H7 (cell line): ENCODE measurements around the gene AMER3. TPM values are rescaled to one million over a fixed set of nuclear protein-coding genes. Genes with fewer than 3 reads are reported as not detected.

ENCODE experiments used
- DNase-seq: peaks from one replicate; pipeline ENCODE4 v3.0.0; 2012
- H3K27me3 ChIP-seq: 2 replicates; pipeline ENCODE4 v1.6.0; 2011; ENCODE audit warnings: mild to moderate bottlenecking, low read length; ENCODE audit not compliant: control insufficient read depth, insufficient read depth
- H3K36me3 ChIP-seq: replicated peaks from 2 replicates; pipeline ENCODE4 v1.5.1; 2011; ENCODE audit warnings: low read length; ENCODE audit not compliant: control insufficient read depth, insufficient read depth
- H3K4me3 ChIP-seq: 2 replicates; pipeline ENCODE4 v1.5.1; 2011; ENCODE audit warnings: low read depth, mild to moderate bottlenecking, control low read depth, low read length, moderate library complexity; ENCODE audit not compliant: insufficient read depth
- total RNA-seq: library from RNA; depleted of rRNA; stranded (reverse); fragments of >200 nt; shearing (Covaris generic); gene quantifications from 2 replicates; pipeline ENCODE4 v1.2.3, GENCODE V29; 2014; rRNA removed

The AMER3 gene
- total RNA-seq, 1 experiment from 2014 or later = 0.14 TPM

DNA sequence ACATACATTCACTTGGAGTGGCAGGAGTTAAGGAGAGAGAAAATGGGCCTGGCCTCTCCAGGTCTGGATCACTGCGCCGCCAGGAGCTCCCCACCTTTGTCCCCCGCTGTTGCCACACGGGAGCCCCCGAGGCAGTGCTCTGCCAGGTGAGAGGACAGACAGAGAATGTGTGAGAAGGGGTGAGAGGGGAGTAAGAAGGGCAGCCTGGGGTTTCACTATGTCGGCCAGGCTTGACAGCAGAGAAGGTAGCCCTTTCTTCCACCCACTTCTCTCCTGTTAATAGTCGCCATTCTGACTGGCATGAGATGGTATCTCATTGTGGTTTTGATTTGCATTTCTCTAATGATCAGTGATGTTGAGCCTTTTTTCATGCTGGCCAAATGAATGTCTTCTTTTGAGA, 55.1 kb downstream of the AMER3 start:
- peak; percentile 26 for DNase-seq
- Histone ChIP-seq H3K27me3 (no peaks in the 10 kb centered on the region), H3K36me3 (no peaks in the 10 kb centered on the region), H3K4me3 (no peak overlapping the region)

DNA sequence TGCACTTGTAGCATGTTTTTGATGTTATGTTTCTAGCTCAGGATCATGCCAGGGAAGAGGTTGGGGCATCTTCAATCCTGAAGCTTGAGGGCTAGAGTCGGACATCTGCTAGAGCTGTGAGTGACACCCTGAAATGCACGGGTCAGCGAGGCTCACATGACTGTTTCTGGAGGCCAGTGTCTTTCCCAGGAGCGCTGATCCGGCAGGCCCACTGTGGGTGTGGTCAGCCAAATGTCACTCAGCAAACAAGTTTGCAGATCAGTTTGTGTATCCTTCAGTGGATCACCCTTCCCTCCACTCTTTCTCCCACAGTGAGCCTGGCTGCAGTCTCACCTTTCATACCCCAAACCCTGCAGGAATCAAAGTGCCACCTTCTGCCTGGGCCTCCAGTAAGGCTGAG, 58.4 kb downstream of the AMER3 start:
- Histone ChIP-seq H3K36me3 (no peaks in the 10 kb centered on the region), H3K27me3 (no peaks in the 10 kb centered on the region), H3K4me3 (no peak overlapping the region)
- peak; percentile 13 for DNase-seq

DNA sequence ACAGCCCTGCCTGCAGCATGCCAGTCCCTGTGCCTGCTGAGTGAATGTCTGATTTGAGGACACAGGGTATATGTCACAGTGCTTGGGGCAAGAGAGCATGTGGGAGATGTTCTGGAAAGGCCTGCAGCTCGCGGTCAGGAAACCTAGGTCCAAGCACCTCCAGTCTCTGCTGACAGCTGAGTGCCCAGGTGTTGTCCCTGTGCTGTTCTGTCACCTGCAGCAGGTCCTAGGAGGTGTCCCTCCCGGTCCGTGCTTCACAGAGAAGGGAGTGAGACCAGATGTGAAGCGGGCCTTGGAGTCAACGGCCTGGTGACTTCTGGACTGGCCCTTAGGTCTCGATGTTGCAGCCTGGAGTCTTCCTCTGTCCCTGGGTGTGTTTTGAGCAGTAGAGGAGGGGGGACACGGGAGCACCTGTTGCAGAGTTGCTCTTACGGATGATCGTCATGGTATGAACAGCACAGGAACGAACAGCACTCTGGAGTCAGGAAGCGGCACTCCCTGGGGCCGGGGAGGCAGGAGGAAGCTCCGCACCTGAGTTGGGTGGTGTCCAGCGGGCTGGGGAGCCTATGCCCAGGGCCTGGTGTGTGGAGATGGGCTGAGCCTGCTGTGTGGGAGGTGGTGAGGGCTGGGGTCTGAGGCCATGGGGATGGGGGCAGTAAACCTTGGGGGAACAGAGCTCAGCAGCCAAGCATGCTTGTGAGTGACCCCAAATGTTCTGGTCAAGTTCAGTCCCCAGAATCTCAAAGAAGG, 59.8 kb downstream of the AMER3 start:
- DNase-seq = peak; percentile 11
- Histone ChIP-seq H3K36me3 (no peaks in the 10 kb centered on the region), H3K27me3 (no peaks in the 10 kb centered on the region), H3K4me3 (no peak overlapping the region)

Other genes starting within 250 kb of the AMER3 start
- 0.07 TPM in 2 replicates for gene POTEI, start 246.2 kb upstream of the AMER3 start, total RNA-seq
- not detected in 2 replicates for gene CFC1B, start 234.3 kb upstream of the AMER3 start, total RNA-seq
- gene CFC1, start 156.0 kb upstream of the AMER3 start, total RNA-seq = 0.30 and 0.52 TPM in 2 replicates
- not detected in 2 replicates for gene POTEJ, start 144.1 kb upstream of the AMER3 start, total RNA-seq
- gene GPR148, start 26.5 kb upstream of the AMER3 start, total RNA-seq = 0.10 TPM in 1 of 2 replicates, not detected in the other
- gene ARHGEF4, start 81.4 kb downstream of the AMER3 start, total RNA-seq = 15.3 and 15.6 TPM in 2 replicates